H1 (cell line): ENCODE results near the gene MEF2D. TPM values are rescaled to one million over a fixed set of nuclear protein-coding genes. Genes with fewer than 3 reads are reported as not detected.

ENCODE experiments used
- CEBPB ChIP-seq: IDR thresholded peaks from 2 replicates; pipeline ENCODE4 v1.6.1; 2012; ENCODE audit warnings: low read depth, low read length
- GTF2F1 ChIP-seq: IDR thresholded peaks from 2 replicates; pipeline ENCODE4 v1.6.1; 2012; ENCODE audit warnings: low read depth, low read length, improper control_type of control experiment, borderline replicate concordance
- PHF8 ChIP-seq: fragments of 200-600 bp; sonication (generic); conservative IDR thresholded peaks from 2 replicates; pipeline ENCODE4 v1.7.1; 2012; ENCODE audit warnings: low read depth, mild to moderate bottlenecking, inconsistent platforms, low read length, moderate library complexity
- POLR2A ChIP-seq, 2 experiments: IDR thresholded peaks; 1 replicate in 1 of 2; 2 replicates in 1 of 2; pipeline ENCODE4 v1.6.1; 2011; ENCODE audit warnings: low read depth in 2 of 2, low read length in 2 of 2, mild to moderate bottlenecking in 2 of 2; ENCODE audit errors: control extremely low read depth in 1 of 2
- POLR2AphosphoS5 ChIP-seq: IDR thresholded peaks from 2 replicates; pipeline ENCODE4 v1.6.1; 2011; ENCODE audit warnings: low read depth, low read length
- RNF2 ChIP-seq: fragments of 200-900, 300-1000 bp; sonication (generic); IDR thresholded peaks from 2 replicates; pipeline ENCODE4 v1.7.1; 2016; ENCODE audit warnings: borderline replicate concordance, low read depth, mild to moderate bottlenecking, antibody characterized with exemption, low read length; ENCODE audit not compliant: poor library complexity, severe bottlenecking; ENCODE audit errors: missing control alignments
- SIN3A ChIP-seq, 2 experiments: IDR thresholded peaks in 1 of 2; conservative IDR thresholded peaks in 1 of 2; 2 replicates each; pipeline ENCODE4 v1.6.1; 2011 to 2012; ENCODE audit warnings: low read length in 2 of 2, improper control_type of control experiment in 1 of 2, low read depth in 1 of 2, mild to moderate bottlenecking in 1 of 2
- SIRT6 ChIP-seq: IDR thresholded peaks from one replicate; pipeline ENCODE4 v1.7.1; 2012; ENCODE audit warnings: low read length, inconsistent platforms
- SP1 ChIP-seq: IDR thresholded peaks from 2 replicates; pipeline ENCODE4 v1.6.1; 2011; ENCODE audit warnings: low read depth, low read length
- SP2 ChIP-seq: IDR thresholded peaks from 2 replicates; pipeline ENCODE4 v1.6.1; 2012; ENCODE audit warnings: mild to moderate bottlenecking, low read length, inconsistent platforms
- TAF1 ChIP-seq: IDR thresholded peaks from 2 replicates; pipeline ENCODE4 v1.6.1; 2011; ENCODE audit warnings: mild to moderate bottlenecking, low read depth, low read length
- YY1 ChIP-seq: IDR thresholded peaks from 2 replicates; pipeline ENCODE4 v1.6.1; 2011; ENCODE audit warnings: low read depth, mild to moderate bottlenecking, low read length
- polyA plus RNA-seq, 7 experiments: library from polyadenylated mRNA; depleted of rRNA in 3 of 7; stranded (reverse) in 5 of 7; unstranded in 2 of 7; fragments of >200 nt in 5 of 7; fragments of 200-250 nt in 2 of 7; gene quantifications; 1 replicate in 5 of 7; 2 replicates in 1 of 7; 4 replicates in 1 of 7; pipeline versions ENCODE4 v1.2.1 to v1.2.3, GENCODE V29; 2011 to 2013; ENCODE audit warnings: missing spikeins in 2 of 7, mixed read lengths in 2 of 7
- total RNA-seq: library from RNA; stranded (reverse); fragmentation: NEBNext Ultra II Directional; extraction: Animal tissue kit (Norgen Biotek cat#: 25700); gene quantifications from 2 replicates; pipeline ENCODE4 v1.2.1, GENCODE V29; 2021
- TF ChIP-seq, protein P1 (sequence below): fragments of 300-600 bp; sonication (generic); IDR thresholded peaks from 2 replicates; pipeline ENCODE4 v1.7.1; 2012; ENCODE audit warnings: low read length, moderate library complexity, mild to moderate bottlenecking, inconsistent platforms; ENCODE audit not compliant: insufficient replicate concordance

The MEF2D gene
- total and polyA plus RNA-seq, 2 of the 8 experiments (the other 6 are each of a cell fraction or from before 2014, with no cell fraction given): 17.3 to 20.3 TPM

DNA sequence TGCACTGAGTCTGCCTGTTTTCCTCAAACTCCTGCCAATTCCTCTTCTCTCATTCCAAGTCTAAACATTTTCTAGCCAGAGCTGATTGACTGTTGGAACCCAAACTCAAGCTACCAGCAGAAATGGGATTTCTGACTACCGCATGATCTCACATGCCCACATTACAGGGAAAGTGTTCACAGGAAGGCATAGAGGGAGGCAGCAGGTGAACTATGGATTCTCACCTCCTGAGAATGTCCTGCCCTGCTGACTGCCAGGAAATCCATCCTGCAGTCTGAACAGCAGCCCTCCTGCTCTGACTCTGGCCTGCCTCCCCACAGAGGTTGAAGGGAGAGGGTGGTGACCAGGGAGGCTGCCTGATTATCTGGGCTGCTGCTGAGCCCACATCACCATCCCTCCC, 49.3 kb upstream of the MEF2D start (continued):
- TF ChIP-seq, protein P1, sequence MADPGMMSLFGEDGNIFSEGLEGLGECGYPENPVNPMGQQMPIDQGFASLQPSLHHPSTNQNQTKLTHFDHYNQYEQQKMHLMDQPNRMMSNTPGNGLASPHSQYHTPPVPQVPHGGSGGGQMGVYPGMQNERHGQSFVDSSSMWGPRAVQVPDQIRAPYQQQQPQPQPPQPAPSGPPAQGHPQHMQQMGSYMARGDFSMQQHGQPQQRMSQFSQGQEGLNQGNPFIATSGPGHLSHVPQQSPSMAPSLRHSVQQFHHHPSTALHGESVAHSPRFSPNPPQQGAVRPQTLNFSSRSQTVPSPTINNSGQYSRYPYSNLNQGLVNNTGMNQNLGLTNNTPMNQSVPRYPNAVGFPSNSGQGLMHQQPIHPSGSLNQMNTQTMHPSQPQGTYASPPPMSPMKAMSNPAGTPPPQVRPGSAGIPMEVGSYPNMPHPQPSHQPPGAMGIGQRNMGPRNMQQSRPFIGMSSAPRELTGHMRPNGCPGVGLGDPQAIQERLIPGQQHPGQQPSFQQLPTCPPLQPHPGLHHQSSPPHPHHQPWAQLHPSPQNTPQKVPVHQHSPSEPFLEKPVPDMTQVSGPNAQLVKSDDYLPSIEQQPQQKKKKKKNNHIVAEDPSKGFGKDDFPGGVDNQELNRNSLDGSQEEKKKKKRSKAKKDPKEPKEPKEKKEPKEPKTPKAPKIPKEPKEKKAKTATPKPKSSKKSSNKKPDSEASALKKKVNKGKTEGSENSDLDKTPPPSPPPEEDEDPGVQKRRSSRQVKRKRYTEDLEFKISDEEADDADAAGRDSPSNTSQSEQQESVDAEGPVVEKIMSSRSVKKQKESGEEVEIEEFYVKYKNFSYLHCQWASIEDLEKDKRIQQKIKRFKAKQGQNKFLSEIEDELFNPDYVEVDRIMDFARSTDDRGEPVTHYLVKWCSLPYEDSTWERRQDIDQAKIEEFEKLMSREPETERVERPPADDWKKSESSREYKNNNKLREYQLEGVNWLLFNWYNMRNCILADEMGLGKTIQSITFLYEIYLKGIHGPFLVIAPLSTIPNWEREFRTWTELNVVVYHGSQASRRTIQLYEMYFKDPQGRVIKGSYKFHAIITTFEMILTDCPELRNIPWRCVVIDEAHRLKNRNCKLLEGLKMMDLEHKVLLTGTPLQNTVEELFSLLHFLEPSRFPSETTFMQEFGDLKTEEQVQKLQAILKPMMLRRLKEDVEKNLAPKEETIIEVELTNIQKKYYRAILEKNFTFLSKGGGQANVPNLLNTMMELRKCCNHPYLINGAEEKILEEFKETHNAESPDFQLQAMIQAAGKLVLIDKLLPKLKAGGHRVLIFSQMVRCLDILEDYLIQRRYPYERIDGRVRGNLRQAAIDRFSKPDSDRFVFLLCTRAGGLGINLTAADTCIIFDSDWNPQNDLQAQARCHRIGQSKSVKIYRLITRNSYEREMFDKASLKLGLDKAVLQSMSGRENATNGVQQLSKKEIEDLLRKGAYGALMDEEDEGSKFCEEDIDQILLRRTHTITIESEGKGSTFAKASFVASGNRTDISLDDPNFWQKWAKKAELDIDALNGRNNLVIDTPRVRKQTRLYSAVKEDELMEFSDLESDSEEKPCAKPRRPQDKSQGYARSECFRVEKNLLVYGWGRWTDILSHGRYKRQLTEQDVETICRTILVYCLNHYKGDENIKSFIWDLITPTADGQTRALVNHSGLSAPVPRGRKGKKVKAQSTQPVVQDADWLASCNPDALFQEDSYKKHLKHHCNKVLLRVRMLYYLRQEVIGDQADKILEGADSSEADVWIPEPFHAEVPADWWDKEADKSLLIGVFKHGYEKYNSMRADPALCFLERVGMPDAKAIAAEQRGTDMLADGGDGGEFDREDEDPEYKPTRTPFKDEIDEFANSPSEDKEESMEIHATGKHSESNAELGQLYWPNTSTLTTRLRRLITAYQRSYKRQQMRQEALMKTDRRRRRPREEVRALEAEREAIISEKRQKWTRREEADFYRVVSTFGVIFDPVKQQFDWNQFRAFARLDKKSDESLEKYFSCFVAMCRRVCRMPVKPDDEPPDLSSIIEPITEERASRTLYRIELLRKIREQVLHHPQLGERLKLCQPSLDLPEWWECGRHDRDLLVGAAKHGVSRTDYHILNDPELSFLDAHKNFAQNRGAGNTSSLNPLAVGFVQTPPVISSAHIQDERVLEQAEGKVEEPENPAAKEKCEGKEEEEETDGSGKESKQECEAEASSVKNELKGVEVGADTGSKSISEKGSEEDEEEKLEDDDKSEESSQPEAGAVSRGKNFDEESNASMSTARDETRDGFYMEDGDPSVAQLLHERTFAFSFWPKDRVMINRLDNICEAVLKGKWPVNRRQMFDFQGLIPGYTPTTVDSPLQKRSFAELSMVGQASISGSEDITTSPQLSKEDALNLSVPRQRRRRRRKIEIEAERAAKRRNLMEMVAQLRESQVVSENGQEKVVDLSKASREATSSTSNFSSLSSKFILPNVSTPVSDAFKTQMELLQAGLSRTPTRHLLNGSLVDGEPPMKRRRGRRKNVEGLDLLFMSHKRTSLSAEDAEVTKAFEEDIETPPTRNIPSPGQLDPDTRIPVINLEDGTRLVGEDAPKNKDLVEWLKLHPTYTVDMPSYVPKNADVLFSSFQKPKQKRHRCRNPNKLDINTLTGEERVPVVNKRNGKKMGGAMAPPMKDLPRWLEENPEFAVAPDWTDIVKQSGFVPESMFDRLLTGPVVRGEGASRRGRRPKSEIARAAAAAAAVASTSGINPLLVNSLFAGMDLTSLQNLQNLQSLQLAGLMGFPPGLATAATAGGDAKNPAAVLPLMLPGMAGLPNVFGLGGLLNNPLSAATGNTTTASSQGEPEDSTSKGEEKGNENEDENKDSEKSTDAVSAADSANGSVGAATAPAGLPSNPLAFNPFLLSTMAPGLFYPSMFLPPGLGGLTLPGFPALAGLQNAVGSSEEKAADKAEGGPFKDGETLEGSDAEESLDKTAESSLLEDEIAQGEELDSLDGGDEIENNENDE: no peak
- no peak for TF ChIP-seq SIRT6
- no peak for TF ChIP-seq SP2
- TF ChIP-seq SP1: no peak
- no peak for TF ChIP-seq PHF8
- no peak for TF ChIP-seq POLR2A (IDR thresholded peaks at IDR 0.05; ENCODE audit: control extremely low read depth in 1 of 2, low read depth in 2 of 2, low read length in 2 of 2)
- TF ChIP-seq TAF1: no peak
- TF ChIP-seq POLR2AphosphoS5: no peak
- no peak for TF ChIP-seq RNF2
- no peak for TF ChIP-seq SIN3A (conservative IDR thresholded peaks at IDR 0.05 in 1 of 2, IDR thresholded peaks at IDR 0.05 in 1 of 2; ENCODE audit: low read depth in 1 of 2, low read length in 2 of 2)
- TF ChIP-seq YY1: no peak
- no peak for TF ChIP-seq GTF2F1
- TF ChIP-seq CEBPB: no peak
